Activated CD4-positive, alpha-beta T cell treated with anti-CD3 and anti-CD28 coated beads for 24 hours (primary cell): ENCODE measurements around the gene FAM78A.

ENCODE experiments used
- DNase-seq, 2 donors: peaks; one replicate each; pipeline ENCODE4 v3.0.0-alpha.2; 2020; ENCODE audit warnings: low read depth in 2 of 2

FAM78A gene, protein sequence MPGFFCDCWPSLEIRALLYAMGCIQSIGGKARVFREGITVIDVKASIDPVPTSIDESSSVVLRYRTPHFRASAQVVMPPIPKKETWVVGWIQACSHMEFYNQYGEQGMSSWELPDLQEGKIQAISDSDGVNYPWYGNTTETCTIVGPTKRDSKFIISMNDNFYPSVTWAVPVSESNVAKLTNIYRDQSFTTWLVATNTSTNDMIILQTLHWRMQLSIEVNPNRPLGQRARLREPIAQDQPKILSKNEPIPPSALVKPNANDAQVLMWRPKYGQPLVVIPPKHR

DNA sequence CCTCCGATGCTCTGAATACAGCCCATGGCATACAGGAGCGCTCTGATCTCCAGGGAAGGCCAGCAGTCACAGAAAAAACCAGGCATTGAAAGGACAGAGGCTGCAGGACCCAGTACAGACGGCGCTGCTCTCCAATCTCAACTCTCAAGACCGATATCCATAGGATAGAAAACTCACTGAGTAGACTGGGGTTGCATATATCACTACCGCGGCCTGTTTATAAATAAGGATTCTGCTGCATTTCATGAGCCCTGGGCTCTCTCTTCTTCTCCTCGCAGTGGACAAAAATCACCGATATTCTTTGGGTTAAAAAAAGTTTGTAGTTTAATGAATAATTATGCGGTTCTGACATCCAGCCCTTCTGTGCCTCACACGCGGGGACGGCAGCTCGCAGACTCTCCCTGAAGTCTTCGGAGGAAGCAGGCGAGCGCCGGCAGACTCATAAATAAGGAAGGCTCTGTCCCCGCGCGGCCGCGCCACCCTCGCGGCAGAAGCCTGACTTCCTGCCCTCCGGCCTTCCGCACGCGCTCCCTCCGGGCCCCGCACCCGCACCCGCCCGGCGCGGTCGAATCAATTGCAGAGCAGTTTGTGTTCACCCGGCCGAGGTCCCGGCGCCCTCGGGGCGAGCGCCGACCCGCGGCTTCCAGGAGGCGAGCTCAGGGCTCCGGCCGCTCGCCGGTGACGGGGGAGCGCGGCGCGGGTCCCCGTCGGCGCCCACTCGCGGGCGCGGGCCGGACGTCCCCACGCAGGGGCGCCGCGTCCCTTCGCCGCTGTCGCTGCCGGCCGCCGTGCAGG lies at the start of gene FAM78A:
FAM78A (minus strand) TSS at position 417 of the 795 bp plus-strand sequence; CDS start at position 86, 331 bp downstream.
- DNase-seq = no peak

DNA sequence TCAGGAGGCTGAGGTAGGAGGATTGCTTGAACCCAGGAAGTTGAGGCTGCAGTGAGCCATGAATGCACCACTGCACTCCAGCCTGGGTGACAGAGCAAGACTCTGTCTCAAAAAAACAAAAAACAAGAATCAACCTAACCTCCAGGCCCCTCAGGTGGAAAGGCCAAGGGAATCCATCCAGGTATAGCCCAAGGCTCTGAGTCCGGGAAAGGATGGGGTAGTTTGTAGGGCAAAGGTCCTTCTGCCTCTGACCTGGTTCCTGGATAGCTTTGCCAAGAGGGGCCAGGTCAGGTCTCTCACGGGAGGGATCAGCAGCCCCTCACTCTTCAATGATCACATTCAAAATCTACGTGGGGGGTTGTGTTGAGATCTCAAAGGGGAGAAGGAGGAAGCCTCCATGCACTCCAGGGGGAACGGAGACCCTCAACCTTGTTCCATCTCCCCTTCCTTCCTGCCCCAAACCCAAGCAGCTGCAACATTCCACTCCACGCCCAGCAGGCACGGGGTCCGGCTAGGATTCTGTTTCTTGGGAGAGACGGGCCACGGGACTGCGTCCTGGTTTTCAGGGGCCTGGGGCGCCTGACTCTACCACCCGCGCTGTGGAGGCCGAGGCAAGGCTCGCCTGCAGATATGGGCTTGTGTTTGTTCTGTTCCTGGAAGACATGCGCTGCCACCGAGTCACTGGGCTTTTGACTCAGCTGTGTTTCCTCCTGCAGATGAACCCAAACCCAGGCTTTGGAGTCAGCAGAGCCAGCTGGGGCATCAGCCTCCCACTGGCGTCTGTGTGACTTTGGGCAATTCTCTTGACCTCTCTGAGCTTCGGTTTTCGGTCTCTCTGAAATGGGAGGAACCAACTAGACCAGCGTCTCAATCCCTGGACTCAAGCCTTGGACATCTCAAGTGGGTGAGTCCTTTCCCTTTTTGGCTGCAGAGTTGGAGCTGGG lies 48.7 kb upstream of the FAM78A start:
- no peak for DNase-seq

DNA sequence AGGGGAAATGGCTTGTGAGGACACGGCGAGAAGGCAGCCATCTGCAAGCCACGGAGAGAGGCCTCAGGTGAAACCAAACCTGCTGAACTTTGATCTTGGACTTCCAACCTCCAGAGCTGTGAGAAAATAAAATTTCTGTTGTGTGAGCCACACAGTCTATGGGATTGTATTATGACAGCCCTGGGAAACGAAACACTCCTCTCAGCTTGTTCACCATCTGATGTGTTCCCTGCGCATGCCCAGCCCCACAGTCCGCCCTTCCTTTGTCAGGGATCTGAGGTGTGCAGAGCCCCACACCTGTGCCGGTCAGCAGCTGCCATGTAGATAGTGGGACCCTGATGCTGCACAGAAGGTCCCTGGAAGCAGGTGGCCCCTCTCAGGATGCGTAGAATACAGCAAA lies 47.3 kb upstream of the FAM78A start:
- DNase-seq = no peak

DNA sequence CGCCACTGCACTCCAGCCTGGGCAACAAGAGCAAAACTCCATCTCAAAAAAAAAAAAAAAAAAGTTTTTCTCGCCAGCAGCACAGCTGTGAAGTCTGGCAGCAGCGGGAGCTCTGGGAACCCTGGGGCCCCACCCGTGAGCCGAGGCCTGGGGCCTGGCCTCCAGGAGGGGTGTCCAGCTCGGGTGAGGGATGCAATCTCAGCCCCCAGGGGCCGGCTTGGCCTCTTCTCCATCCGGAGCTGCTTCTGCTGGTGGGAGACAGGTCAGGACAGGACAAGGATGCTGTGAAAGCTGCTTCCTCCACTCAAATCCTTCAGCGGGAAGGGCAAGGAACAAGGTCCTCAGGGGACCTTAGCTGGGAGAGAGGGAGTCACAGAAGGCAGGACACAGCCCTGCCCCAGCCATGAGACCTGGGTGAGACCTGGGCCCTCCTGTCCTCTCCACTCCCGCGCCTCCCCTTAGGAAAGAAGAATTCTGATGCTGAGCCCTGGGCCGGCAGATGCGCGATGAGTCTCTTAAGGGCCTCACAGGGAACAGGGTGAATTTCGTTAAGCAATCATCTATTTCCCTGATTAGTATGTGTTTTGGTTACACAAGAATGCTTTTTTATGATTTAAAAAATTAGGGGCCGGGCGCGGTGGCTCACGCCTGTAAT lies 43.8 kb upstream of the FAM78A start:
- no peak for DNase-seq

DNA sequence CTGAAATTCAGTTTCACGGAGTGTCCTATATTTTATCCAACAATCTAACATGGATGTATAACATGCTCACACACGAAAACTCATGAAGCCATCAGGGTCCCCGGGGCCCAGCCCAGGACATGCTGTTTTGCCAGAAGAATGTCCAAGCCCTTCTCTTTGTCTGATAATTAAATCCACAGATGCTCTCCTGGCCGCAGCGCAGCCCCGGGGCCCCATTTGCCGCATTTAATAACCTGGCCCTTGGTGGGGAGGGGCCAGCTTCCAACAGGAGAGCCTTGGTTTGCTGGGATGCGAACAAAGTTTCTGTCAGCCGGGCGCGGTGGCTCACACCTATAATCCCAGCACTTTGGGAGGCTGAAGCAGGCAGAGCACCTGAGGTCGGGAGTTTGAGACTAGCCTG lies 43.2 kb upstream of the FAM78A start:
- no peak for DNase-seq

DNA sequence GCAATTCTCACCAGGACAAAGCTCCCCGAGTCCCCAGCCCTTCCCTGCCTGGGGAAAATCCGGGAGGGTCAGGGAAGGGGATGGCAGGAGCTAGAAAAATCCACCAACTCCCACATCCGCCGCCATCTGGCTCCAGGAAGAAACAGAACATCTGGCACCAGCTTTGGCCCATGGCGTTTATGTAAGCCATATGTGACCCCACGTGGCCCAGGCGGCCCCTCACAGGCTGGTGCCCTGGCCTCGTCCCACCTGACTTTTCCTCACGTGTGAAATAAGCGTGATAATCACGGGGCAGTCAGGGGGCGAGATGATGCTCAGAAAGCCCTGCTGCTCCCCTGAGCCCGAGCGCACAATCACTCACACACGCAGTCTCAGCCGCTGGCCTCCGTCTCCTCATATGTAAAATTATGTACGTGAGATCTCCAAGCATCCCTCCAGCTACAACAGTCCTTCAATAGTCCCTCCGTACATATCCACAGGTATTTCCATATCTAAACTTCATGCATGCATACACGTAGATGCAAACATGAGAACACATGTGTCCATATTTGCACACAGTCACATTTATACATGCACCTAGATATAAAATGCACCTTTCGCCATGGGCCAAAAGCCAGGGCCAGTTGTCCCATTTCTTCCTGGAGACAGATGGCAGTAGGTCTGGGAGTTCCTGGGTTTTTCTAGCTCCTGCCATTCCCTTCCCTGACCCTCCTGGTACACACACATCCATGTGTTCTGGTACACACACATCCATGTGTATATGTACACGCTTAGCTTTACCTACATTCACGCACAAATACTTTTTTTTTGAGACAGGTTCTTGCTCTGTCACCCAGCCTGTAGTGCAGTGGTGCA lies 42.1 kb upstream of the FAM78A start:
- DNase-seq = no peak

DNA sequence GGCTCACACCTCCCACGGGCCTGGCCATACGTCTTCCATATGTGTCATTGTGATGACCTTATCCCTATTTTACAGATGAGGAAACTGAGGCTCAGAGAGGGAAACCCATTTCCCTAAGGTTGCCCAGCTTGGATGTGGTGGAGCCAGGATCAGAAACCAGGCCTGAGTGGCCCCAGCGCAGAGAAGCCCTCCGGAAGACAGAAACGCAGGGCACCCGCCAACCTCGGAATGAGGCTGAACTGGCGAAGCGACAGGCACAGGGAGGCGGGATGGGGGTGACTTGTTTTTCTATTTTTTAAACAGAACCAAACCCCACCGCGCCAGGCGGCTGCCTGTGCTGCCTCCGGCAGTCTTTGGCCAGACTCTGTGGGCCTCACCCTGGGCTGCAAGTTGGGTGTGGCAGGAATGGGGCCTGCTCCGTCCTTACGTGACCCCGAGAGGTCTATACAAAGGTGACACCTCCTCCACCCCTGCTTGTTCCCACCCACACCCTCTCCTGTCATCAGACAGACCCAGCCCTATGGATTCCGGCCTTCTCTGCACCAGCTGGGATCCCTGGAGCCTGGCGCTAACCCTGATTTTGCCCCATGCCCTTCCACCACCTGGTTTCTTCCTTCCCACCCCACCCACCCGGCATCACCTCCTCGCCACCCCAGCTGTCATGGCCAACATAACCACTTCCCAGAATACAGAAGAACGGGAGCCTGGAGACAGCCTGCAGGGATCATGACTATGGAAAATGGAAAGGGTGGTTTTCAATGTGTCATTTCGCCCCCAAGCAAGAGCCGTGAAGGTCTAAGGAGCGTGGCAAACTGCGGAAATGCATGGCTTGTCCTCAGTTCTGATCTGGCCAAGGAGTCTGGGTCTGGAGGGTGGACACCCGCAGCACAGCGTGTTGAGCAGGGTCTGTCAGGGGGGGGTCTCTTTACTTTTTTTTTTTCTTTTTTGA lies 36.8 kb upstream of the FAM78A start:
- no peak for DNase-seq

DNA sequence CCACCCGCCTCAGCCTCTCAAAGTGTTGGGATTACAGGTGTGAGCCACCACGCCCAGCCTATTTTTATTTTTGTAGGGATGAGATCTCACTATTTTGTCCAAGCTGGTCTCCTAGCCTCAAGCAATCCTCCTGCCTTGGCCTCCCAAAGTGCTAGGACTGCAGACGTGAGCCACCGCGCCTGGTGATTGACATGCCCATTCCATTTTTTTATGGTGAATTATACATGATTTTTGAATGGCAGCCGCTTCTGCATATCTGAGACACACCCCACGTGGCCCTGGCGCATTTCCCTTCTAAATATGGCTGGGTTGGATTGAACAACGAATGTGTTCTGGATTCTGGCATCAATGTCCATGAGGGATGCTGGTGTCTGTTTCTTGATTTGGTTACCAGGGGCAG lies 35.9 kb upstream of the FAM78A start:
- no peak for DNase-seq

DNA sequence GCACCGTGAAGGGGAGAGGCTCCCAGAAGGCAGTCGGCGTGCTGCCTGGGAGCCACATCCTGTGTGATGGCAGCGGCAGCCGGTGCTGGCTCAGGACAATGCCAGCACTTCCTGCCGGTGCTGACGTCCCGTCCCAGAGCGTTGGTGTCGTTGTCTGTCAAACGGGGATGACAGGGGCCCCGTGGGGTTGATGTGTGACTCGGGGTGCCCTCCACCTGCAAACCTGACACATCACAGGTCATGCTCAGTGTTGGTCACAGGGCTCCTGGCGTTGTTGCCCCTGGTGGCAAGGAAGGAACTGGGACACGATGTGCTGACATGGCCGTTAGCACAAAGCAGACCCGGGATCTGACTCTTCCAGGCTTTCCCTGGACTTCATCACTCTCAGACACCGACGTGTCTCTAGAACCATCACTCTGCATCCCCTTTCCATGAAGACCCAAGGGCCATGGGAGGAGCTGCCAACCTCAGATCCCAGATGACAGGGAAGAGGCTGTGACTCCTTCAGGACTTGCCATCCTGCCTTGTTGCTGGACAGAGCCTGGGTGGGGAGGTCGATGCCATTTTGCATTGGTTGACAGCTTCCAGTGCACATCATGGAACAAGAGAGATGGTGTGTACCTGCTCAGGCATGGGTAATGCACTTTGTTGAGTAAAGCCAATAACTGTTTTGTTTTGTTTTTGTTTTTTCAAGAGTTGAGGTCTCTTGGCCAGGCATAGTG lies 34.7 kb upstream of the FAM78A start:
- peak; percentile 24 to 29 for DNase-seq

DNA sequence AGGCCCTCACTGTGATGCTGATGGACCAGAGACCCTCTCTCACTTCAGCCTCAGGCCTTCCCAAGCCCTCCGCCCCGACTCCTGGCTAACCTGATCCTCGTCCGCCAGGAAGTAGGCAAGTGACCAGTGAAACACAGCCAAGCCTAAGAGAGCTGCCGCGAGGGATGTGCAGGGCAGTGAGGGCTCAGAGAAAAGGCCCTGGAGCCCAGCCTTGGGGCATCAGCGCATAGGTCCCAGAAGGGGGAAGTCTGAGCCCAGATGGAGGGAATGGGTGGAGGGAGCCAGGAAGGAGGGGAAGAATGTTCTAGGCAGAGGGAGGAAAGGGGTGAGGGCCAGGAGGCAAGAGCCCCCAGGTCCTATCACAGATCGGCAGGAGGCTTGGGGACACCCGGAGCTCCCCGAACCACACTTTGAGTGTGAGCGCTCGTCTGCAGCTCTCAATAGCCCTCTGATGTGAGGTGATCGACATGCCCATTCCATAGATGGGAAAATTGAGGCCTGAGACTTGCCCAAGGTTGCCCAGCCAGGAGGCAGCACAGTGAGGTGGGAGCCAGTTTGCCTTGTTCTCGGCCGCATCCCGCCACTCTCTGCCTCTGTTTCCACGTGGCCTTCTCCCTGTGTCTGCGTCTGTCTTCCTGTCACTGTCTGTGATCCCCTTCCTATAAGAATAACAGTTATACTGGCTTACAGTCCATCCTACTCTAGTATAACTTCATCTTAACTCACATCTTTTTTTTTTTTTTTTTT lies 33.4 kb upstream of the FAM78A start:
- no peak for DNase-seq

DNA sequence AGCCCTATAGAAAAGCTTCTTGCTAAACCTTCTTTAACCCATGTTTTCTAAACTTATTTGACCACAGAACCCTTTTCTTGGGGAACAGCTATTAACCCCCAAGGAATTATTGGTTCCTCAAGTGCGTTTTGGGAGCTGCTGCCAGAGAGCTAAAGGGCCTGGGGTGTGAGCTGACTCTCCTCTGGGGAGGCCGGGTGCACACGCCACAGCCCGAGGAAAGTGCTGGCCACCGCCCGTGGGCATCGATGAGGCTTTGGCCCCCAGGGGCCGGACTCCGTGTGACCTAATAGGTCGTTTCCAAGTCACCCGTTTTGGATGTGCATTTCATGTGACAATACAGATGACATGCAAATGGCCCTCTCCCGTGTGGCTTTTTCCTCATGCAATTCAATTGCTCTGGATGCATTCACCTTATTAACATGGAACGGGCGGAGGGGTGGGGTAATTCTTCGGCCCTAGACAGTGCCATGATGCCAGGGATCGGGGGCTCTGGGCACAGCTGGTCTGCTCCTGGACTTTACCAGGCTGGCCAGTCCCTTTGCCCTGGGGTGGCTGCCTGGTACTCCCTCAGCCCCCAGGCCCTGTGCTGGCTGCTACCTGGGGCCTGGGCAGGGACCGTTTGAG lies 32.7 kb upstream of the FAM78A start:
- no peak for DNase-seq

DNA sequence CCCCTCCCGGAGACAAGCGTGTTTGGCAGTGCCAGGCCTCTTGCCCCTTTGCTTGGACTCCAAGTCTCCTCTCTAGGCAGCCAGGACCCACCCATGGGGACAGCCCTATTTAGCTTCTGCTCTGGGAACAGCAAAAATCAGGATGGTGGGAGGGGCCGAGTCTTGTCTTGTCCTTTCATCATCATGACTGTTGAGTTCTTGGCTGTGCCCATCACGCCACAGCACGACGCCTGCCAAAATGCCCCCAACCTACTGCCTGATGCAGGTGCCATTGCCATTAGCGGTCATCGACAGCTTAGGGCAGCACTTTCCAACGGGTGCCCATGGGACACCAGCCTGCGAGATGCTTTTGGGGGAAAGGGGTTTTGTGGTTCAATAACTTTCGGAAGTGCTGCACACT lies 32.1 kb upstream of the FAM78A start:
- DNase-seq = no peak

DNA sequence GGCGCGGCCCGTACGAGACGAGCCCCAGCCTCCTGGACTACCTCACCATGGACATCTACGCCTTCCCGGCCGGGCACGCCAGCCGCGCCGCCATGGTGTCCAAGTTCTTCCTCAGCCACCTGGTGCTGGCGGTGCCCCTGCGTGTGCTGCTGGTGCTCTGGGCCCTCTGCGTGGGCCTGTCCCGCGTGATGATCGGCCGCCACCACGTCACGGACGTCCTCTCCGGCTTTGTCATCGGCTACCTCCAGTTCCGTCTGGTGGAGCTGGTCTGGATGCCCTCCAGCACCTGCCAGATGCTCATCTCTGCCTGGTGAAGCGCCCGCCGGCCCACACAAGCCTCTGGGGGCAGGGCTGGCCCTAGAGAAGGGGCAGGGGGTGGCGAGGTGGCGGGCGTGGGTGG lies 31.7 kb upstream of the FAM78A start:
- DNase-seq = no peak

DNA sequence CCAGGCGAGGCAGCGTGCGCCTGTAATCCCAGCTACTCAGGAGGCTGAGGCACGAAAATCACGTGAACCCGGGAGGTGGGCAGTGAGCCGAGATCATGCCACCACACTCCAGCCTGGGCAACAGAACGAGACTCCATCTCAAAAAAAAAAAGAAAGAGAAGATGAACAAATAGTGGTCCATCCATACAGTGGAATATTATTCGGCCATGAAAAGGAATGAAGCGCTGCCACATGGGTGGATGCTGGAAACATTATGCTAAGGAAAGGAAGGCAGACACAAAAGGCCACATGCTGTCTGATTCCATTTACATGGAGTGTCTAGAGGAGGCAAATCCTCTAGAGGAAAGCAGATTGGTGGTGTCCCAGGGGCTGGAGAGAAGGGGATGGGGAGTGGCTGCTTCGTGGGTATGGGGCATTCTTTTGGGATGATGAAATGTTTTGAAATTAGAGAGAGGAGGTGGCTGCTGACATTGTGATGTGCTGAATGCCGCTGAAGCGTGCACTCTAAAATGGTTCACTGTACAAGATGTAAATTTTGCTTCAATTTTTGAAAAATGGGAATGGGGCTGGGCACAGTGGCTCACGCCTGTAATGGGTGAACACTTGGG lies 30.2 kb upstream of the FAM78A start:
- no peak for DNase-seq

DNA sequence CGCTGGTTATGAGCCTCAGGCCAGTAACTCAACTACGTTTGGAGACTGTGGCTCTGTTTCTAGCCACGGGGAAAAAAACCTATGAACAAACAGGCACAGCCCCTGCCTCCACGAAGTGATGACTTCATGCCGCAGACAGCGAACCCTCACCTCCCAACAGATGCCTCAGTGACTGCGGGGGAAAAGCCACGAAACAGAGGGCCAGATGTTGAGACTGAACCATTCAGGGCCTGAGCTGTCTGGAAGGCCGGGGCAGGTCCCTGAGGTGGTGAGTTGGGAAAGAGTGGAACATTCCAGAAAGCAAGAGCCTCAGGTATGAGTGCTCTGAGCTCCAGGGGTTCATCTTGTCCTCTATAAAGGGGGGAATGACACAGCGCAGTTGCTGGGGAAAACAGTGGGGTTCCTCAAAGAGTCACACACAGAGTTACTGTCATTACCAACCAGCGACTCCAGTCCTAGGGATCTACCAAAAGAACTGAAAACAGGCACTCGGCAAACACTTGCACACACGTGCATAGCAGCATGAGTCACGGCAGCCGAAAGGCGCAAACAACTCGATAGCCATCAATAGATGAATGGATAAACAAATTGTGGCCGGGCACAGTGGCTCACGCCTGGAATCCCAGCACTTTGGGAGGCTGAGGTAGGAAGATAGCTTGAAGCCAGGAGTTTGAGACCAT lies 28.5 kb upstream of the FAM78A start:
- no peak for DNase-seq

DNA sequence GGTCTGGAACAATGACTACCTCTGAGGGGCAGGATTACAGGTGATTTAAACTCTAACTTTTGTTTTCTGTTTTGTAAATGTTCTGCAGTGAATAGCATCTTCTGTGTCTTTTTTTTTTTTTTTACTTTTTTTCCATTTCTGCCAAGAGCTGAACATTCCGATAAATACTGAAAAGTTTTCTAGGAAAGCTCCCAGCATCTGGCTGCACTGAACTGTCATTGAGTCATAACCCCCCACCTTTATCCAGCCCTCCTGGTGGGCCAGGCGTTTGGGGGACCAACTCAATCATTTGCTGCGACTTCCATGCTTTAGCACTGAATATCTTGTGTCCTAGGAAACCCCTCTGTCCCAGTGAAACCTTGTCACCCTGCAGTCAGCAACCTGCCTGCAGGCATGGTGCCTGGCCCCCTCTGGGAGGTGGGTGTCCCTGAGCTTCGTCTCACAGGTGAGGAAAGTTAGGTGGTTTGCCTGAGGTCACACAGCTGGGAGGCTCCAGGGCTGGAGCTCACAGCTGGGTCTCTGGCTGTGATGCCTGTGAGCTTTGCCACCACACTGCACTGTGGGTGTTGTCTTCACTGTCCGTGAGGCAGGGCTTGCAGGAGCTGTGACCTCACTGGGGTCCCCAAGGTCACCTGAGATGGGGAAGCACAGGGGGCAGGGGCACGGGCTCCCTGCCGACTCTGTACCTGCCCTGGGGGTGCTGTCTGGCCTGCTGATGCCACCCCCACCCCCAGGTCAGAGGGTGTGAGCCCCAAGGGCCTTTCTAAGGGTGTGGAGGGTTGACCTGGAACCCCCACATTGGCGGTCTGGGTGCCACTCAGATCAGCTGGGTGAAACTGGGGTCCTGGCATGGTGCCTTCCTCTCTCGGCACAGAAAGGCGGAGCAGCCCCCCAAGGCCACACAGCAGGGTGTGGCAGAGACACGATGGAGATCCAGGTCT lies 27.3 kb upstream of the FAM78A start:
- DNase-seq = no peak
